Measurements from ENCODE around the gene BSND. TPM values are rescaled to one million over a fixed set of nuclear protein-coding genes. Genes with fewer than 3 reads are reported as not detected.

The BSND gene
- total RNA-seq, 2 experiments from 2014 or later: not detected

DNA sequence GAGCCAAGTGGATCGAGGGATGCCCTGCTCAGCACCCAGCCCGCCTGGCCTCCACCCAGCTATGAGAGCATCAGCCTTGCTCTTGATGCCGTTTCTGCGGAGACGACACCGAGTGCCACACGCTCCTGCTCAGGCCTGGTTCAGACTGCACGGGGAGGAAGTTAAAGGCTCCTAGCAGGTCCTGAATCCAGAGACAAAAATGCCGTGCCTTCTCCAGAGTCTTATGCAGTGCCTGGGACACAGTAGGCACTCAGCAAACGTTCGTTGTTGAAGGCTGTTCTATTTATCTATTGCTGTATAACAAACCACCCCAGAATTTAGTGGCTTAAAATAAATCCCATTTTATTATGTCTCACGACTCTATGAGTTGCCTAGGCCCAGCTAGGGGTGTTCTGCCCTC, 6.8 kb upstream of the BSND start:
- no peak overlapping the region for H3K27ac Mint-ChIP-seq
- H3K27me3 Mint-ChIP-seq: peaks cover 22% of the 10 kb centered on the region
- H3K9me3 Mint-ChIP-seq: no peaks in the 10 kb centered on the region
- H3K36me3 Mint-ChIP-seq: no peaks in the 10 kb centered on the region
- no peak for DNase-seq
- ATAC-seq (ENCODE audit: low read depth): no peak
- H3K4me3 Mint-ChIP-seq: no peak overlapping the region
- POLR2A ChIA-PET: no interaction called here
- H3K4me1 Mint-ChIP-seq: peaks cover 24% of the 10 kb centered on the region

- Mint-ChIP-seq H3K27ac (no peak overlapping the region), H3K27me3 (peaks cover 32% of the 10 kb centered on the region), H3K4me3 (no peak overlapping the region), H3K36me3 (no peaks in the 10 kb centered on the region), H3K4me1 (peaks cover 26% of the 10 kb centered on the region), H3K9me3 (no peaks in the 10 kb centered on the region)
- DNase-seq (no peak), ATAC-seq (ENCODE audit: low read depth) (no peak)
- POLR2A ChIA-PET: no interaction called here
Measured at GRCh38 chr1:54993140-54993539, 5.6 kb upstream of the BSND start.

GRCh38 chr1:54994355-54994990, 4.3 kb upstream of the BSND start:
- peak overlapping the region; percentile 79 for H3K27ac Mint-ChIP-seq

DNA sequence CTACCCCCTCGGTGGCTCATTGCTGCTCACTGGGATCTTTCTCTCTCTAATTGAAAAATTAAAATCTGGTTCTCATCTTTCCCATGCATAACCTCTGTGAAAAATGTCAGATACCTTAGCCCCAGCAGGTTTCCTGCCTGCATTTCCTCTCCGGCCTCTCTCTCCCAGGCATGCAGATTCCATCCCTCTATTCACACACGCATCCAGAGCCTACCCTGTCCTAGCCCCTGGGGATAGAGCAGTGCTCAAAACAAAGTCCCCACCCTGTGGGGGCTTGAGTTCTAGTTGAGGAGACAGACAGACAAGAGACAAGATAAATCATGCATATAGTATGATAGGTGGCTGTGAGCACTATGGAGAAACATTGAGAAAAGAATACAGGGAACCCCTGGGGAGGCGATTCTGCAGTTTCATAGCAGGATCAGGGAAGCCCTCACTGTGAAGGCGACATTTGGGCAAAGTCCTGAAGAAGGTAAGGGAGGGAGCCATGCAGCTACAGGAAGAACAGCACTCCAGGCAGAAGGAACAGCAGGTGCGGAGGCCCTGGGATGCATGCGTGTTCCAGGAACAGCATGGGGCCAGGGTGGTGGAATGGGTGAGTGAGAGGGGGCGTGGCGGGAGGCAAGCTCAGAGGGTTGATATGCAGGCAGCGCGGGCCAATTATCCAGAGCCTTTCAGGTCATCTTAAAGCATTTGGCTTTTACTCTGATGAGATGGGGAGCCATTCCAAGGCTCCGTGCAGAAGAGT, 3.5 kb upstream of the BSND start:
- peak overlapping the region; percentile 62 for H3K4me3 Mint-ChIP-seq
- H3K4me1 Mint-ChIP-seq: peaks cover 26% of the 10 kb centered on the region
- H3K27me3 Mint-ChIP-seq: peaks cover 44% of the 10 kb centered on the region
- peak overlapping the region; percentile 79 for H3K27ac Mint-ChIP-seq
- H3K36me3 Mint-ChIP-seq: no peaks in the 10 kb centered on the region
- DNase-seq (no peak), ATAC-seq (ENCODE audit: low read depth) (no peak)
- POLR2A ChIA-PET: interaction anchor here (0.8 to 1.6 kb wide), 2 partner anchors 44 to 50 kb away, joined by 4 to 12 read pairs; no protein-coding TSS in a partner anchor
- no peaks in the 10 kb centered on the region for H3K9me3 Mint-ChIP-seq

More at GRCh38 chr1:54994355-54994990, 4.3 kb upstream of the BSND start:
- no peak for ATAC-seq (ENCODE audit: low read depth)
- Mint-ChIP-seq H3K9me3 (no peaks in the 10 kb centered on the region), H3K27me3 (peaks cover 39% of the 10 kb centered on the region), H3K4me3 (no peak overlapping the region), H3K36me3 (no peaks in the 10 kb centered on the region), H3K4me1 (peaks cover 26% of the 10 kb centered on the region)
- DNase-seq: no peak
- POLR2A ChIA-PET: no interaction called here

- no peaks in the 10 kb centered on the region for H3K9me3 Mint-ChIP-seq
- POLR2A ChIA-PET: interaction anchor here (0.8 to 1.6 kb wide), 2 partner anchors 45 to 51 kb away, joined by 4 to 12 read pairs; no protein-coding TSS in a partner anchor
- H3K27ac Mint-ChIP-seq: peak overlapping the region; percentile 79
- H3K27me3 Mint-ChIP-seq: peaks cover 44% of the 10 kb centered on the region
- DNase-seq: peak; percentile 60
- peak; percentile 87 for ATAC-seq (ENCODE audit: low read depth)
- peaks cover 26% of the 10 kb centered on the region for H3K4me1 Mint-ChIP-seq
- H3K4me3 Mint-ChIP-seq: peak overlapping the region; percentile 62
- no peaks in the 10 kb centered on the region for H3K36me3 Mint-ChIP-seq
Measured at GRCh38 chr1:54995835-54996234, 2.9 kb upstream of the BSND start.

DNA sequence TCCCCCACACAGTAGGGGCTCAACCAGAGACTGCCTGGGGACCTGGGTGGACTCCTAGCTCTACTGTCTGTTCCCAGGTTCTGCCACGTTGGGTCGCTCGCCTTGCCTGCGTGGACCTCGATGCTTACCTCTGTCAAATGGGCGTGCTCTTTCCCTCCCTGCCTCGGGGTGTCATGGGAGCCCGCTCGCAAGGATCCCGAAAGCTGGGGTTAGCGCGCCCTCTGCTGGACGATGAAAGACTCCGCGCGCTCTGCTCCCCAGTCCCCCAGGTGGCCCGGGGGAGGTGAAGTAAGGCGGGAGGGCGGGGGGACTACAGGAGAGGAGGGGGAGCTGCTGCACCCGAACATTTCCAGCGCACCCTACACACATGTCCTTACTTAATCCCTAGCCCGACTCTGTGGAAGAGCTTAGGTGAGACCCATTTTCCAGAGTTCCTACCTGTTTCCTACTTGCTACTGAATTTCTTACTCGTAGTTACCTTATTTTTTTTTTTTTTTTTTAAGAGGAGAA, 2.3 kb upstream of the BSND start:
- Mint-ChIP-seq H3K27me3 (peaks cover 44% of the 10 kb centered on the region), H3K4me3 (peak overlapping the region; percentile 62), H3K27ac (peak overlapping the region; percentile 79), H3K36me3 (no peaks in the 10 kb centered on the region), H3K9me3 (no peaks in the 10 kb centered on the region), H3K4me1 (peaks cover 26% of the 10 kb centered on the region)
- DNase-seq: peak; percentile 90
- ATAC-seq (ENCODE audit: low read depth): peak; percentile 73
- POLR2A ChIA-PET: interaction anchor here (0.5 to 1.6 kb wide), 4 partner anchors 46 to 52 kb away, joined by 4 to 12 read pairs (median 5); no protein-coding TSS in a partner anchor

- DNase-seq: no peak
- no peak overlapping the region for H3K27ac Mint-ChIP-seq
- H3K36me3 Mint-ChIP-seq: no peaks in the 10 kb centered on the region
- ATAC-seq (ENCODE audit: low read depth): no peak
- peaks cover 44% of the 10 kb centered on the region for H3K27me3 Mint-ChIP-seq
- no peaks in the 10 kb centered on the region for H3K9me3 Mint-ChIP-seq
- peak overlapping the region; percentile 62 for H3K4me3 Mint-ChIP-seq
- peaks cover 26% of the 10 kb centered on the region for H3K4me1 Mint-ChIP-seq
- POLR2A ChIA-PET: interaction anchor here (1.3 to 1.6 kb wide), 2 partner anchors 46 to 52 kb away, joined by 4 to 12 read pairs; no protein-coding TSS in a partner anchor
Measured at GRCh38 chr1:54996869-54997710, 1.6 kb upstream of the BSND start.

DNA sequence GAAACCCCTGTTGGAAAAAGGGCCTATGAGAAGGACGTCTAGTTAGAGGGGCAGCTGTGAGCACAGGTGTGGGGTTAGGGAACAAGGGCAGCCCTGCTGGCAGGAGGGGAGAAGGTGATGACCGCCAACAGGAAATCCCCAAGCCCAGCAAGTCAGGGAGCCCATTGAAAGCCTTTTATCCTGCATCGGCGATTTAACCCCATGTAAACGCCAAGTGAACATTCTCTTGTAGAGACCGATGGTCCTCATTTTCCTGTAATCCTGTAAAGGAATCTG, 1.1 kb upstream of the BSND start:
- peaks cover 44% of the 10 kb centered on the region for H3K27me3 Mint-ChIP-seq
- POLR2A ChIA-PET: interaction anchor here (1.3 kb wide), 1 partner anchor 53 kb away, joined by 4 read pairs; no protein-coding TSS in a partner anchor
- no peak overlapping the region for H3K4me3 Mint-ChIP-seq
- H3K27ac Mint-ChIP-seq: no peak overlapping the region
- peaks cover 26% of the 10 kb centered on the region for H3K4me1 Mint-ChIP-seq
- H3K9me3 Mint-ChIP-seq: no peaks in the 10 kb centered on the region
- no peaks in the 10 kb centered on the region for H3K36me3 Mint-ChIP-seq
- DNase-seq (no peak), ATAC-seq (ENCODE audit: low read depth) (no peak)

DNA sequence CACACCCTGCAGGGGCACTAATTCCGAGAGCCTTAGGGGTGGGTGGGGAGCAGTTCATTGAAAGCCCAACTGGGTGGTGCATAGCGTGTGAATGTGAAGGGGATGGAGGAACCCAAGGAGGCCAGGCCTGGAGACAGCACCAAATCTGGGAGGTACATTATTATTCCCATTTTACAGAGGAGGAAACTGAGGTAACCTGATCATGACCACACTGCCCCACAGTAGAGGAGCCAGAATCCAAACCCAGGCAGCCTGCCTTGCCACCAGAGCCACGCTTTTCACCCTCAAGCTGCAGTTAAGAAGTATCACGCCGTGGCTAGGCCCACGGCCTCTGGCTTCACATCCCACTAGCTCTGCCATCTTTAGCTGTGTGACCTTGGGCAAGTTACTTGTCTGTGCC, 633 bp upstream of the BSND start:
- ATAC-seq (ENCODE audit: low read depth) (no peak), DNase-seq (no peak)
- POLR2A ChIA-PET: no interaction called here
- H3K4me3 Mint-ChIP-seq: no peak overlapping the region
- H3K36me3 Mint-ChIP-seq: no peaks in the 10 kb centered on the region
- H3K4me1 Mint-ChIP-seq: peaks cover 26% of the 10 kb centered on the region
- no peaks in the 10 kb centered on the region for H3K9me3 Mint-ChIP-seq
- H3K27me3 Mint-ChIP-seq: peaks cover 44% of the 10 kb centered on the region
- H3K27ac Mint-ChIP-seq: no peak overlapping the region

DNA sequence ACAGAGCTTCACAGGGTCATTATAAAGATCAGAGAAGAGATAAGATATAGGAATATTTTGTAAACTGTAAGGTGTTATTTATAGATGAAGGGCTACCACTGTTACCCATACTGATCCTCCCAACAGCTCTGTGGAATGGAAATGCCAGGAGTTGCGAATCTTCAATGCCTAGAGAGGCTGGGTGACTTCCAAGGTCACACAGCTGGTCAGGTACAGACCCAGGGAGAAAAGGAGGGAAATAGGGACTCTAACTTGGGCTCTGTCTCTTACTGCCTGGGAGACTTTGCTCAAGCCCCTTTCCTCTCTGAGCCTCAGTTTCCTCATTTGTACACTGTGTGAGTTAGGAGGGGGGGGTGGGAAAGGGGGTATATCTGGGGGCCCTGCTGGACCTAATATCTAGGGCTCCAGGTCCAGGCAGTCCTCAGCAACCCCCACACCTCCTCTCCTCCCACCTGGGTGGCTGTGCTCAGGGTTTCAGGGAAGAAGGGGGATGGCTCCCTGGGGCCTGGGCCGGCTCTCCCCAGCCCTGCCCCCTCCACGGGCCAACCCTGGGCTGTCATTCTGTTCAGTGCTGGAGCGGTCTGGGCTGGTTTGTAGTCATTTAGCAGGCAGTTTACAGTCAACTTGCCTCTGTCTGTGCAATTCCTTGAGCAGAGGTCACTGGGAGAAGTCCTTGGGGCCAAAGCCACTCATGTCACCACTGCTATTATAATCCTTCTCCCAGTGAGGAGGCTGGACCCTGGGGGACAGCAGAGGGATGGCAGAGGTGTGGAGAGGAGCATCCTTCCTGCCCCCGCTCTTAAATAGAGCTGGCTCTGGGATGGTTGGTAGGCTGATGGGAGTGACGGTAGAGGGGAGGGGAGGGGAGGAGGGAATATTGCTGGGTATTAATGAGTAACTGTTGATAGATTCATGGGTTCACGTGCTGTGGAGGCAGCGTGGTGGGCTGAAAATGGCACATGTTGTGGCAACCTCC, 1.7 kb downstream of the BSND start:
- Mint-ChIP-seq H3K9me3 (no peaks in the 10 kb centered on the region), H3K4me1 (peaks cover 17% of the 10 kb centered on the region), H3K27ac (no peak overlapping the region), H3K27me3 (peaks cover 38% of the 10 kb centered on the region), H3K4me3 (no peak overlapping the region), H3K36me3 (no peaks in the 10 kb centered on the region)
- ATAC-seq (ENCODE audit: low read depth) (no peak), DNase-seq (no peak)
- POLR2A ChIA-PET: no interaction called here

DNA sequence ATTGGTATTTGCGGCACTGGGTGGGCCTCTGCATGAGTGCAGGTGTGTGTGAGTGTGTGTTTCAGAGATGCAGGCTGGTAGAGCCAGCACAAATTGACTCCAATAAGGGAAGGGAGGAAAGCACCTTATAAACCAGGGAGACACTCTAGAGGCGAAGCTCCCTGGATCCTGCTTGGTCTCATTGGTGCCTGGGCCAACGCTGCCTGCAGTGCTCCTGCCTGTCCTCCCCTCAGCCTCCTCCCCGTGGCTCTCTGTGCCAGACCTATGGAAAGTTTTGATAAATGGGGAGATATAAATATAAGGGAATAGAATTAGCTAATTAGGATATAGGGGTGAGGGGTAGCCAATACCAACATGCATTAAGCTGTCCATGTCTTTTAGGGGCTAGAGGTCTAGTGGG, 2.6 kb downstream of the BSND start:
- peaks cover 8% of the 10 kb centered on the region for H3K4me1 Mint-ChIP-seq
- no peak for ATAC-seq (ENCODE audit: low read depth)
- POLR2A ChIA-PET: no interaction called here

GRCh38 chr1:55002686-55003085, 4.0 kb downstream of the BSND start:
- POLR2A ChIA-PET: no interaction called here
- DNase-seq (no peak), ATAC-seq (ENCODE audit: low read depth) (no peak)
- Mint-ChIP-seq H3K4me3 (no peak overlapping the region), H3K36me3 (no peaks in the 10 kb centered on the region), H3K27ac (no peak overlapping the region), H3K4me1 (no peaks in the 10 kb centered on the region), H3K27me3 (peaks cover 18% of the 10 kb centered on the region), H3K9me3 (no peaks in the 10 kb centered on the region)

More for the DNA sequence above, 2.6 kb downstream of the BSND start:
- Mint-ChIP-seq H3K36me3 (no peaks in the 10 kb centered on the region), H3K27ac (no peak overlapping the region), H3K9me3 (no peaks in the 10 kb centered on the region), H3K4me3 (no peak overlapping the region), H3K27me3 (peaks cover 29% of the 10 kb centered on the region)
- no peak for DNase-seq

Measured in activated naive CD8-positive, alpha-beta T cell treated with anti-CD3 and anti-CD28 coated beads, Interleukin-2, amount 10 ng/mL, durations not matched to agents 7 days and 5 days (primary cell).